ENCODE data around the gene SGCG.
"Not testable (repeated sequence)": the region's sequence is repeated elsewhere in the genome, so short reads cannot be mapped to it uniquely, and the experiment has no call there.

SGCG gene

DNA sequence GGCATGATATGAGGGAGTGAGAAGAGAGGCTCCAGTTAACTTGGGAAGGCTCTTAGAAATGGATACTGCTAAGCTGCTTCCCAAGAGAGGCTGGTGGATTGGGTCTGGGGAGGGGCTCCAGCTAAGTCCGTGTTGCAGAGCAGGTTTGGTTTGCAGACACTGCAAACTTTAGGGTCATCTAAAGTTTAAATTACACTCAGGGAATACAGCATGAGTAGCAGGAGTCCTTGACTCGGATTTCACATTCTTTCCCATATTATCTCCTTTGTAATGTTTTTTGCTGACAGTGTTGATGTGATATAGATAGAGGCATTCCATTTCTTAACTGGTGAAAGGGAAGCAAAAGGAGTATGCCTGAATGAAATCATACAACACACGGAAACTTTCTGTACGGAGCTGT lies 31.9 kb downstream of the SGCG start:
- DNase-seq (ENCODE audit: low read depth in 2 of 2) = no peak

- no peak for DNase-seq (ENCODE audit: low read depth in 2 of 2)
These were observed 50.5 kb downstream of the SGCG start for GRCh38 chr13:23231241-23231640.

DNA sequence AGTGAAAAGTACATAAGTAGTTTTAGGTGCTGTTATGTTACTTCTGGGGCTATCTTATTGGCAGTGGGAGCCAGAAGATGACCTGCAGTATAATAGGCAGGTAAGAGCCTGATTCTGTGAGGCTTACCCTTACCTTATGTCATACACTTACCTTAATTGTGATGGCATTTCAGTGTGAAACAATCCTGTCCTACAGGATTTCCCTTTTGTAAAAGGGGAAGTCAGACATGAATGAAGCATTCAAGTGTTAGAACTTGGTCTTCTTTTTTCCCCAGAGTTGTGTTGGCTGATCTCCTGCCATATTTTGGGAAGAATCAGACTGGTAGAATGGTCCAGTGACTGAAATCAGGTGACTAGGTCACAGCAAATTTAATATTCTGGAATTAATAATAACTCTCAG lies 55.2 kb downstream of the SGCG start:
- DNase-seq (ENCODE audit: low read depth in 2 of 2) = no peak

DNA sequence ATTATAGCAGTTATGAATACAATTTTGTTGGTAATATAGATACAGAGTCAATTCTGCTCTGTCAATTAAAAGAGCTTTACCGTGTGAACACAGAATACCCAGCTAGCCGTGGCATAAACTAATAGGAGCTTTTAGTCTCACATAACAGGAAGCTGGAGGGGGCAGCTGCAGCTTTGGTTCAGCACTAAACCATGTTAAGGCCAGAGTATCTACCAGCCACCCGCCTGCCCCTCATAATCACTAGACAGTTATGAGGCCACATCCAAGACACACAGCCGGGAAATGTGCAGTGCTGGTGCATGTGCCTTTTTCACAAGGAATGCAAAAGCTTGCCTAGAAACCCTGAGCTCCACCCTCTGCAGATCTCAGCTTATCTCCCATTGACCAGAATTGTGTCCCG lies 62.3 kb downstream of the SGCG start:
- DNase-seq (ENCODE audit: low read depth in 2 of 2) = no peak

DNA sequence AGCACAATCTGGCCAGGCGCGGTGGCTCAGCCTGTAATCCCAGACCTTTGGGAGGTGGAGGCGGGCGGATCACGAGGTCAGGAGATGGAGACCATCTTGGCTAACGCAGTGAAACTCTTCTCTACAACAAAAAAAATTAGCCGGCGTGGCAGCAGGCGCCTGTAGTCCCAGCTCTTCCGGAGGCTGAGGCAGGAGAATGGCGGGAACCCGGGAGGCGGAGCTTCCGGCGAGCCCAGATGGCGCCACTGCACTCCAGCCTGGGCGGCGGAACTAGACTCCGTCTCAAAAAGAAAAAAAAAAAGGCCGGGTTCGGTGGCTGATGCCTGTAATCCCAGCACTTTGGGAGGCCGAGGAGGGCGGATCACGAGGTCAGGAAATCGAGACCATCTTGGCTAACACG lies 67.6 kb downstream of the SGCG start:
- not testable (repeated sequence) for DNase-seq (ENCODE audit: low read depth in 2 of 2)

- DNase-seq (ENCODE audit: low read depth in 2 of 2) = no peak
These were observed 73.7 kb downstream of the SGCG start for GRCh38 chr13:23254506-23254905.

- no peak for DNase-seq (ENCODE audit: low read depth in 2 of 2)
These were observed 86.8 kb downstream of the SGCG start for GRCh38 chr13:23267571-23267970.

DNA sequence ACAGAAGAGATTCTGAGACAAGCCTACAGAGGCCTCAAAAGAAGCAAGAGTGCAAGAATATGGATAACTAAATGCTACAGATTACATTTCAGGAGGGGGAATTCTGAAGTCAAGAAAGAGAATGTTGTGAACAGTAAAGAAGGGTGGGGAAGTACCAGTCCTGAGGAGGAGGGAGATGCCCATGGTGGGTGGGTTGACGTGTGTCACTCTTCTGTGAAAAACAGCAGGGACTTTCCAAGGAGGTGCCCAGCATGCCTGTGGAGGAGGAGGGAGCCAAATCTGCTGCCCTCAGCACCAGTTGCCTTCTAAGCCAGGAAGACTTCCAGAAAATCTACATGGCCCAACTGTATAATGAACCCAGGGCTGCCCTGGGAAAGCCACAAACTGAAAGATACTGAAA lies 87.7 kb downstream of the SGCG start:
- DNase-seq (ENCODE audit: low read depth in 2 of 2) = no peak

DNA sequence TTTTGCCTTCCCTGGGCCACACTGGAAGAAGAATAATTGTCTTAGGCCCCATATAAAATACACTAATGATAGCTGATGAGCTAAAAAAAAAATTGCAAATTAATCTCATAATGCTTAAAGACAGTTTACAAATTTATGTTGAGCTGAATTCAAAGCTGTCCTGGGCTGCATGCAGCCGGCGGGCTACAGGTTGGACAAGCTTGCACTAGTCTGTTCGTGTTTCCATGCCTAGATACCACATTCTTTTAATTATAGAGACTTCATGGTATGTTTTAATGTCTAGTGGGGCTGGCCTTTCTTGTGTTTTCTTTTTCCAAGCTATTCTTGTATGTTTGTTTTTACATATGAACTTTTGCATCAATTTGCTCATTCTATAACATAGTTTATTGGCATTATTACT lies 90.6 kb downstream of the SGCG start:
- DNase-seq (ENCODE audit: low read depth in 2 of 2) = no peak

- DNase-seq (ENCODE audit: low read depth in 2 of 2) = no peak
These were observed 92.7 kb downstream of the SGCG start for GRCh38 chr13:23273498-23273897.

DNA sequence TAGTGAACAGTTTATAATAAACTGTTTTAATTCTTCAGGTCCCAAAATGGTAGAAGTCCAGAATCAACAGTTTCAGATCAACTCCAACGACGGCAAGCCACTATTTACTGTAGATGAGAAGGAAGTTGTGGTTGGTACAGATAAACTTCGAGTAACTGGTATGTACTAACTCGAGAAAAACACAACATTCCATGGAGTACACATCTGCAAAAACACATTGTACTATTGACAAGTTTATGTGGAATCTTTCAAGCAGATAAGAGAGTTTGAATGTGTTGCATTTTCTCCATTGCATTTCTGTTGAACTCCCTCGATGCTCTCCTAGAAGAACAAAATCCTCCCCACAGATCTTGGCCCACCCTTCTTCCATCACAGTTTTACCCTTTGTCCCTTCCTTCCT lies 98.5 kb downstream of the SGCG start:
- DNase-seq (ENCODE audit: low read depth in 2 of 2) = no peak

DNA sequence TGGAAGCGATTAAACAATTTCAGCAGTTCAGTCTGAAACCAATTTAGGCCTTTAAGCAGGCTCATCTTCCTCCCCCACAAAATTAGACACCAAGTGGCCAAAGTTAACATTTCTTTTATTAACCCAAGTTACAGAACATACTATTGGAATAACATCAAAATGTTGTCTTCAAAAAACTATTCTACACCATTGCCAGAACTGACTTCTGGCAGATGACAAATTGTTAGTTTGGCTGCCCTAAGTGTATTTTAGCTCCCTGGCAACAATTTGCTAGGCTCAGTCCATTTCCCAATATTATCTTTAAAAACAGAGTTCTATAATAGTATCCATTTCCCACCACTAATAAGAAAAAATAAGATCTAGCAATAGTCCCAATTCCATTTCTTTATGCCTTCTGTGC lies 107.8 kb downstream of the SGCG start:
- no peak for DNase-seq (ENCODE audit: low read depth in 2 of 2)

DNA sequence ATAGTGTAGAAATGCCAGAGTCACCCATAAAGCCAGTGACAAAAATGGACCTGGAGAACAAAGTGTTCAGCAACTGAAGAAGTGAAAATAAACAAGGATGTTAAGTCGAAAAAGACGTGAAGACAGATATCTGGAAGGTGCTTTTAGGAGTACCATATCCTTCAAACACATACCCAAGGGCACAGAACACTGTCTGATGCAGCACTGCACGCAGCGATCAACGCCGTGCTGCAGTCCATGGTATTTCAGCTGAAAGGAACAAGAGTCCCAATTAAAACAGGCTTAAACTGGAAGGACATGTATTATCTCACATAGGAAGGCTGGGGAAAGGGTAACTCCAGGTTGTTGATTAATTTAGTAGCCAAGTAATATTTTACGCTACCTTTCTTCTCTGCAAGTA lies 108.2 kb downstream of the SGCG start:
- no peak for DNase-seq (ENCODE audit: low read depth in 2 of 2)

GRCh38 chr13:23289917-23290357 lies 109.2 kb downstream of the SGCG start:
- no peak for DNase-seq (ENCODE audit: low read depth in 2 of 2)

- DNase-seq (ENCODE audit: low read depth in 2 of 2) = no peak
These were observed 111.8 kb downstream of the SGCG start for GRCh38 chr13:23292586-23292985.

DNA sequence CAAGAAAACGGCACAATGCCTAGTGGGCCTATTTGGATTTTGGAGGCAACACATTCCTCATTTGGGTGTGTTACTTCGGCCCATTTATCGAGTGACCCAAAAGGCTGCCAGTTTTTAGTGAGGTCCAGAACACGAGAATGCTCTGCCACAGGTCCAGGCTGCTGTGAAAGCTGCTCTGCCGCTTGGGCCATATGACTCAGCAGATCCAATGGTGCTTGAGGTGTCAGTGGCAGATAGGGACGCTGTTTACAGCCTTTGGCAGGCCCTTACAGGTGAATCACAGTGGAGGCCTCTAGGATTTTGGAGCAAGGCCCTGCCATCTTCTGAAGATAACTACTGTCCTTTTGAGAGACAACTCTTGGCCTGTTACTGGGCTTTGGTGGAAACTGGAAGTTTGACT lies 134.1 kb downstream of the SGCG start:
- not testable (repeated sequence) for DNase-seq (ENCODE audit: low read depth in 2 of 2)

DNA sequence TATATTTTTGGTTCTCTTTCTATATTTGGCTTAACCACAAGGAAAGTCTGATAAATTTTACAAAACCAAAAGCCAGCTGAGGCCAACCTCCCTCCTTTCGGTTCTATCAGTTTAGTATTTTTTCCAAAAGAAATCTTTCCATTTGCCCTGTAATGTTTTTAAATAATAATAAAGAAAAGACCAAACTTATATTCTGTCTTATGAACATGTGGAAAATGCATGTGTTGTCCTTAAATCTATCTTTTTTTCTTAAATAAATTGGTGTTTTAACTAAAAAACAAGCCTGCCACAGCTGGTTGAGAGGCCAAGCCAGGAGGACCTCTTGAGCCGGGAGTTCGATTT lies 139.1 kb downstream of the SGCG start:
- no peak for DNase-seq (ENCODE audit: low read depth in 2 of 2)

DNA sequence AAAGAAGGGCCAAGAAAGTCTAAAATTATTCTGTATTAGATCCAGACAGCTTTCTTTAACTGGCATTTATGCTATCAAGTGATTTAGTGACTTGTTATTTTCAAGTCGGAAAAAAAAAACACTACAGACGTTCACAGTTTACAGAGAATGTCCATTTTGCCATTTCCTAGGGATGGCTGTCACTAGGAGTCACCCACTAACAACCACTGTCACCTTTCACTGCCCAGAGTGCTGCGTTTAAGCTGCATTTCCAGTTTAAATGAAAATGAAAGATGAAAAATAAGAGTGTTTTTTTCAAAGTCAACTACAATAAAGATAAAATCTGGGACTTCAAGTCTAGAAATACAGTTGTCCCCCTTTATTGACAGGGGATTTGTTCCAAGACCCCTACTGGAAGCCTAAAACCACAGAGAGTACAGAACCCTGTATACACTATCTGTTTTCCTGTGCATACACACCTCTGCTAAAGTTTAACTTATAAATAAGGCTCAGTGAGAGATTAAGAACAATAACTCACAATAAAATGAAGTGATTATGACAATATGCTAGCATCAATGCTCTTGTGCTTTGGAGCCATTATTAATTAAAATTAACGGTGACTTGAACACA lies 140.3 kb downstream of the SGCG start:
- DNase-seq (ENCODE audit: low read depth in 2 of 2) = no peak

DNA sequence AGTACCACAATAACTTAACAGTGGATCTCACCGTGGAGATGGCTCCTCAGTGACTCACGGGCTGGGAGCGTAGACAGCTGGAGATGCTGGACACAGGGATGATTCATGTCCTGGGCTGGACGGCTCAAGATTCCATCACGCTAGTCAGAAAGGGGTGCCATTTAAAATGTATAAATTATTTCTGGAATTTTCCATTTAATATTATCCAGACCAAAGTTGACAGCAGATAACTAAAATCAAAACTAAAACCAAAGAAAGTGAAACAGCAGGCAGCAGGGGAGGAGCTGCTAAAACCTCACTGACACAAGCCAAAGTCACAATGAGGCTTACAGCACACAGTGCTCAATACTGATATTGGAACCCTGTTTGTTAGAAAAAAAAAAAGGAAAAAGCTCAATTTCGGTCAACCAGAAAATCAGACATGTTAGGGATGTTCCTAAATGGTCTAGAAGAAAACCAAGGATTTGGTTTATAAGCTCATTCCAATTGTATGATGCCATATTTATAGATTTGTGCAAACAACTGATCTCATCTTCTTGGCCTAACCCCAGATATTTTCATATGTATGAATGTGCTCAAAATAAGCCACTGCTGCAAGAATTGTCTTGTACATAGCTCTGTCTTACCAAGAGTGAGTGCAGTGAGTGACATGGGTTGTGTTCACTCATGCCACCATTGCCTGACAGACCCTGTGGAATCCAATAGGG lies 140.9 kb downstream of the SGCG start:
- DNase-seq (ENCODE audit: low read depth in 2 of 2) = no peak

- no peak for DNase-seq (ENCODE audit: low read depth in 2 of 2)
These were observed 141.9 kb downstream of the SGCG start for GRCh38 chr13:23322353-23323336.

- DNase-seq (ENCODE audit: low read depth in 2 of 2) = no peak
These were observed 143.3 kb downstream of the SGCG start for GRCh38 chr13:23323946-23324709.

GRCh38 chr13:23325191-23325590 lies 144.4 kb downstream of the SGCG start:
- DNase-seq (ENCODE audit: low read depth in 2 of 2) = no peak

Data from stimulated activated CD8-positive, alpha-beta memory T cell treated with anti-CD3 and anti-CD28 coated beads, Interleukin-7, amount 100 ng/mL, for 1 hour (primary cell).